Spleen (tissue), 11 donors: ENCODE results near the gene MYCBP. TPM values are rescaled to one million over a fixed set of nuclear protein-coding genes. Genes with fewer than 3 reads are reported as not detected.
"Not testable (repeated sequence)": the region's sequence is repeated elsewhere in the genome, so short reads cannot be mapped to it uniquely, and the experiment has no call there.

Experiments
- DNase-seq: peaks from one replicate; pipeline ENCODE4 v3.0.0-alpha.2; 2020
- H3K27ac ChIP-seq, 8 donors: fragments of 200-600 bp; sonication (generic) in 7 of 8; 1 replicate in 4 of 8; 2 replicates in 4 of 8; pipeline versions ENCODE4 v1.5.0 to v1.8.0; 2016 to 2021; ENCODE audit warnings: inconsistent platforms in 4 of 8, mild to moderate bottlenecking in 4 of 8, moderate library complexity in 1 of 8
- H3K27me3 ChIP-seq, 7 donors: fragments of 200-600 bp; sonication (generic) in 6 of 7; replicated peaks in 1 of 7; 1 replicate in 4 of 7; 2 replicates in 3 of 7; pipeline versions ENCODE4 v1.5.0 to v1.8.0; 2016 to 2021; ENCODE audit warnings: inconsistent platforms in 3 of 7, mild to moderate bottlenecking in 1 of 7
- H3K36me3 ChIP-seq, 6 donors: fragments of 200-600 bp; sonication (generic) in 5 of 6; 1 replicate in 4 of 6; 2 replicates in 2 of 6; pipeline versions ENCODE4 v1.5.0 to v1.8.0; 2016 to 2021; ENCODE audit warnings: inconsistent platforms in 2 of 6
- H3K4me1 ChIP-seq, 6 donors: fragments of 200-600 bp; sonication (generic) in 5 of 6; 1 replicate in 3 of 6; 2 replicates in 3 of 6; pipeline versions ENCODE4 v1.5.0 to v1.8.0; 2016 to 2021; ENCODE audit warnings: inconsistent platforms in 3 of 6
- H3K4me3 ChIP-seq, 8 donors: fragments of 200-600 bp; sonication (generic) in 7 of 8; 1 replicate in 4 of 8; 2 replicates in 4 of 8; pipeline versions ENCODE4 v1.5.0 to v1.8.0; 2016 to 2021; ENCODE audit warnings: inconsistent platforms in 4 of 8, mild to moderate bottlenecking in 4 of 8, moderate library complexity in 2 of 8
- H3K9me3 ChIP-seq, 8 donors: fragments of 200-600 bp; sonication (generic) in 7 of 8; 1 replicate in 4 of 8; 2 replicates in 4 of 8; pipeline versions ENCODE4 v1.5.0 to v1.8.0; 2016 to 2021; ENCODE audit warnings: inconsistent platforms in 4 of 8
- POLR2A ChIP-seq, 3 donors: fragments of 450-650 bp; IDR thresholded peaks; one replicate each; pipeline ENCODE4 v1.5.1; 2017; ENCODE audit warnings: antibody characterized with exemption in 3 of 3, mild to moderate bottlenecking in 1 of 3
- POLR2AphosphoS5 ChIP-seq, 3 donors: sonication (generic); formaldehyde crosslinking; IDR thresholded peaks; one replicate each; pipeline ENCODE4 v1.5.1; 2017; ENCODE audit warnings: antibody characterized with exemption in 3 of 3
- WGBS, 5 donors: extraction: QIAGEN DNeasy Blood & Tissue Kit in 3 of 5; methylation state at CpG; one replicate each; pipeline versions ENCODE4 v1.1.5 to v1.1.7; 2013 to 2018; 5-methylcytosine and 5-hydroxymethylcytosine counted together
- intact Hi-C: fragments of 100-400 bp; cut with DNase I; formaldehyde crosslinking; loops from one replicate; pipeline ENCODE4 v1.15.0; 2023; ENCODE audit warnings: low total_unique reads
- polyA plus RNA-seq, 3 donors: library from polyadenylated mRNA; stranded (reverse); fragments of 200-250 nt; gene quantifications; one replicate each; pipeline ENCODE4 v1.2.1, GENCODE V29; 2013
- total RNA-seq, 7 donors: library from RNA; depleted of rRNA in 3 of 7; stranded (reverse); fragments of >200 nt in 3 of 7; fragmentation: NEBNext Ultra II Directional in 4 of 7; extraction: Animal tissue kit (Norgen Biotek cat#: 25700) in 4 of 7; gene quantifications; one replicate each; pipeline versions ENCODE4 v1.1.0 to v1.2.1, GENCODE V29; 2016 to 2021
- TF ChIP-seq, protein P1 (sequence below), 11 experiments: fragments of 200-600 bp in 7 of 11; fragments of 450-650 bp in 4 of 11; sonication (generic) in 4 of 11; IDR thresholded peaks in 8 of 11; conservative IDR thresholded peaks in 3 of 11; 1 replicate in 7 of 11; 2 replicates in 4 of 11; pipeline versions ENCODE4 v1.4.0 to v1.8.0; 2016 to 2021; ENCODE audit warnings: antibody characterized with exemption in 11 of 11, inconsistent platforms in 4 of 11, mild to moderate bottlenecking in 1 of 11
- donor health status: healthy with polysubstance abuse.
- donor health status: DM: no; HTN: no; CAD: no; lungs with moderate emphysema.
- donor health status: DM: no; HTN: no; CAD: no.
- donor health status: Bipolar disorder and iron deficiency.
- donor health status: healthy.
- donor health status: DM: no; HTN: no; CAD: no.
- donor health status: DM: yes; HTN: yes; CAD: no.

MYCBP gene
- total and polyA plus RNA-seq, 10 donors: 8.1 to 20.9 (median 12.8) TPM

DNA sequence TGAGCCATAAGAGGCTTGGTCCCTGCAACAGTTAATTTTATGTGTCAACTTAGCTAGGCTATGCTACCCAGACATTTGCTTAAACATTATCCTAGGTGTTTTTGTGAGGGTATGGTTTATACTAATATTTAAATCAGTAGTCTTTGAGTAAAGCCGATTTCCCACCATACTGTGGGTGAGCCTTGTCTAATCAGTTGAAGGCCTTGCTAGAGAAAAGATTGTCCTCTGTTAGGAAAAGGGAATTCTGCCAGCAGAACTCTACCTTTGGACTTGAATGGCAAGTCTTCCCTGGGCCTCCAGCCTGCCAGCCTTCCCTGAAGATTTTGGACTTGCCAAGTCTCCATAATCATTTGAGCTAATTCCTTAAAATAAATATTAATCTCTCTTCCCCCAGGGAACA lies 44.6 kb upstream of the MYCBP start:
- 92 to 100% (median 96%) methylated on average over 1 of the region's 1 CpG for WGBS, 5 donors
- no peak for DNase-seq
- Histone ChIP-seq H3K4me1 (no peaks in the 10 kb centered on the region), H3K36me3 (peaks cover 0 to 4% (median 0%) of the 10 kb centered on the region in 6 donors), H3K9me3 (no peaks in the 10 kb centered on the region), H3K27me3 (no peaks in the 10 kb centered on the region), H3K4me3 (no peak overlapping the region), H3K27ac (no peak overlapping the region)
- intact Hi-C loops: no loop called here
- TF ChIP-seq POLR2AphosphoS5 (IDR thresholded peaks at IDR 0.05) (no peak), POLR2A (IDR thresholded peaks at IDR 0.05) (no peak)
- TF ChIP-seq, protein P1, sequence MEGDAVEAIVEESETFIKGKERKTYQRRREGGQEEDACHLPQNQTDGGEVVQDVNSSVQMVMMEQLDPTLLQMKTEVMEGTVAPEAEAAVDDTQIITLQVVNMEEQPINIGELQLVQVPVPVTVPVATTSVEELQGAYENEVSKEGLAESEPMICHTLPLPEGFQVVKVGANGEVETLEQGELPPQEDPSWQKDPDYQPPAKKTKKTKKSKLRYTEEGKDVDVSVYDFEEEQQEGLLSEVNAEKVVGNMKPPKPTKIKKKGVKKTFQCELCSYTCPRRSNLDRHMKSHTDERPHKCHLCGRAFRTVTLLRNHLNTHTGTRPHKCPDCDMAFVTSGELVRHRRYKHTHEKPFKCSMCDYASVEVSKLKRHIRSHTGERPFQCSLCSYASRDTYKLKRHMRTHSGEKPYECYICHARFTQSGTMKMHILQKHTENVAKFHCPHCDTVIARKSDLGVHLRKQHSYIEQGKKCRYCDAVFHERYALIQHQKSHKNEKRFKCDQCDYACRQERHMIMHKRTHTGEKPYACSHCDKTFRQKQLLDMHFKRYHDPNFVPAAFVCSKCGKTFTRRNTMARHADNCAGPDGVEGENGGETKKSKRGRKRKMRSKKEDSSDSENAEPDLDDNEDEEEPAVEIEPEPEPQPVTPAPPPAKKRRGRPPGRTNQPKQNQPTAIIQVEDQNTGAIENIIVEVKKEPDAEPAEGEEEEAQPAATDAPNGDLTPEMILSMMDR (IDR thresholded peaks at IDR 0.05 in 8 of 11, conservative IDR thresholded peaks at IDR 0.05 in 3 of 11): no peak

DNA sequence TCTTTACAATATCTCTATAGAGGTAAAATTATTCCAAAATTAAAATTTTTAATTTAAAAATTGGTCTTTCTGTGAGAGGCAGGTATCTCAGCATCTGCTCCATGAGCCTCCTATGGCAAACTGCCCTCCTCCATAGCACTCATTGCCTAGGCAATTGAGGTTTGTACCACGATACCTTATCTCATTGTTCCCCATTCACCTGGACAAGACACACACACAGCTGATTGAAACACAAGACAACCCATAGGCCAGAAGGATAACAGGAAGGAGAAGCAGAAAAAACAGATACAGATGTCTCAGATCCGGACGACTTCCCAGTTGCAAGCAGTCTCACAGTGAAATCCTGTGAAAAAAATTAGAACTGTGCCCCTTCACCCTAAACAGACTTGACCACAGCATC lies 44.2 kb upstream of the MYCBP start:
- Histone ChIP-seq H3K9me3 (no peaks in the 10 kb centered on the region), H3K27ac (no peak overlapping the region), H3K27me3 (no peaks in the 10 kb centered on the region), H3K4me3 (no peak overlapping the region), H3K4me1 (no peaks in the 10 kb centered on the region), H3K36me3 (peaks cover 0 to 4% (median 0%) of the 10 kb centered on the region in 6 donors)
- intact Hi-C loops: no loop called here
- WGBS, 5 donors: 80 to 95% (median 87%) methylated on average over 3 of the region's 3 CpGs
- TF ChIP-seq POLR2AphosphoS5 (IDR thresholded peaks at IDR 0.05) (no peak), POLR2A (IDR thresholded peaks at IDR 0.05) (no peak)
- TF ChIP-seq, protein P1 (IDR thresholded peaks at IDR 0.05 in 8 of 11, conservative IDR thresholded peaks at IDR 0.05 in 3 of 11): no peak
- DNase-seq: no peak

DNA sequence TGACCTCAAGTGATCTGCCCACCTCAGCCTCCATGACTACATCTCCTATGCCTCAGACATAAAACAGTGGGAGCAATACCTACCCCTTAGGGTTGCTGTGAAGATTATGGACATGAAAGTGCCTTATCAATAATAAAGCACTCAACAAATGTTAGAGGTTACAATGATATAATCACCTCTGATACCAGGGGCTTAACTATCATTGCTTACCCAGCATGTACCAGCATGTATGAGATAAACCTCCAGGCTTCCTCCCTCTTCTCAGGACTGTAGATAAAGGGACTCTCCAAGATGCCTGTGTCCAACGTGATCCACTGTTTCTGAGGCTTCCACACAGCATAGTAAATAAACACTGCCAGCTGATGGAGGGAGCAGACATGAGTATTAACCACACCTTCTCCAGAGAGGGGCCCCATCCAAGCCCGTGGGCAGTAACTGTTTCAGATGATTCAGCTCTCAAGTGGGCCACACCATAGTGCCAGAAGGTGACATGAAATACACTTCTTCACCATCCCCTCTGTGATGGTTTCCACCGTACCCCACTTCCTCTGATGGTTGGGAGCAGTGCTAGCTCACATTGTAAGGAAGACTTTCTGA lies 42.3 kb upstream of the MYCBP start:
- H3K27ac ChIP-seq: no peak overlapping the region
- no peaks in the 10 kb centered on the region for H3K27me3 ChIP-seq
- TF ChIP-seq, protein P1 (IDR thresholded peaks at IDR 0.05 in 8 of 11, conservative IDR thresholded peaks at IDR 0.05 in 3 of 11): no peak
- no peak for TF ChIP-seq POLR2AphosphoS5 (IDR thresholded peaks at IDR 0.05)
- TF ChIP-seq POLR2A (IDR thresholded peaks at IDR 0.05): no peak
- H3K9me3 ChIP-seq: no peaks in the 10 kb centered on the region
- H3K4me3 ChIP-seq: no peak overlapping the region
- intact Hi-C loops: no loop called here
- H3K36me3 ChIP-seq: peaks cover 0 to 4% (median 0%) of the 10 kb centered on the region in 6 donors
- H3K4me1 ChIP-seq: no peaks in the 10 kb centered on the region
- 58 to 78% (median 62%) methylated on average over 3 of the region's 3 CpGs for WGBS, 5 donors
- DNase-seq: no peak

DNA sequence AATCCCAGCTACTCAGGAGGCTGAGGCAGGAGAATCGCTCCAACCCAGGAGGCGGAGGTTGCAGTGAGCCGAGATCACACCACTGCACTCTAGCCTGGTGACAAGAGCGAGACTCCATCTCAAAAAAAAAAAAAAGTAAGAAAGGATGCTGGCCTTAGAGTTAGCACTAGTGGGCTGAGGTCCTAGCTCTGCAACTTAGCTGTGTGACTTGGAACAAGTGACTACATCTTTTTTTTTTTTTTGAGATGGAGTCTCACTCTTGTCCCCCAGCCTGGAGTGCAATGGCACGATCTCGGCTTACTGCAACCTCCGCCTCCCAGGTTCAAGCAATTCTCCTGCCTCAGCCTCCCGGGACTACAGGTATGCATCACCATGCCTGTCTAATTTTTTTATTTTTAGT lies 41.8 kb upstream of the MYCBP start:
- H3K9me3 ChIP-seq, H3K36me3 ChIP-seq, DNase-seq, H3K27me3 ChIP-seq, intact Hi-C loops, H3K4me3 ChIP-seq, H3K27ac ChIP-seq, H3K4me1 ChIP-seq: not testable (repeated sequence)
- 94 to 99% (median 95%) methylated on average over 8 of the region's 8 CpGs for WGBS, 5 donors

DNA sequence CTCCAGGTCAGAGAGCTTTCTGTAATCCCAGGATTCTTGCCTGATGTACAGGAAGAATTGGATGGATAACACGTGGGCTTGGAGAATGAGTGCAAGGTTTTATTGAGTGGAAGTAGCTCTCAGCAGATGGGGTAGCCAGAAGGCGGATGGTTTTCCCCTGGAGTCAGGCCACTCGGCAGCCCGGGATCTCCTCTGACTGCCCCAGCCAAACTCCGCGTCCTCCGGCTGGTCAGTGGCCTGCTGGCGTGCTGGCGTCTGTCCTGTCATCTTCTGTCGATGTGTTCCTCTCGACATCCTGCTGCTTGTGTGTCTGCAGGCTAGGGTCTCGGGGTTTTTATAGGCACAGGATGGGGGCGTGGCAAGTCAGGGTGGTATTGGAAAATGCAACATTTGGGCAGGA lies 35.7 kb upstream of the MYCBP start:
- TF ChIP-seq, protein P1 (IDR thresholded peaks at IDR 0.05 in 8 of 11, conservative IDR thresholded peaks at IDR 0.05 in 3 of 11): no peak
- TF ChIP-seq POLR2A (IDR thresholded peaks at IDR 0.05) (no peak), POLR2AphosphoS5 (IDR thresholded peaks at IDR 0.05) (no peak)
- Histone ChIP-seq H3K9me3 (peaks cover 0 to 28% (median 21%) of the 10 kb centered on the region in 8 donors), H3K36me3 (no peaks in the 10 kb centered on the region), H3K27ac (no peak overlapping the region), H3K27me3 (no peaks in the 10 kb centered on the region), H3K4me1 (no peaks in the 10 kb centered on the region), H3K4me3 (no peak overlapping the region)
- 81 to 89% (median 83%) methylated on average over 13 of the region's 13 CpGs for WGBS, 5 donors
- intact Hi-C loops: no loop called here
- DNase-seq: no peak
